Astrocyte (in vitro differentiated cells and primary cell): Measurements from ENCODE around the gene HPSE2. TPM values are rescaled to one million over a fixed set of nuclear protein-coding genes. Genes with fewer than 3 reads are reported as not detected.
A peak's percentile ranks its signal among the peaks of the same experiment; 100 is the strongest.

Source experiments
- DNase-seq: peaks from one replicate; pipeline ENCODE4 v3.0.0-alpha.2; 2010; ENCODE audit warnings: low read depth
- FAIRE-seq: peaks from 2 replicates; lab custom pipeline; 2011; peaks lifted over from hg19 to GRCh38; lab: Jason Lieb, UNC
- H2AFZ ChIP-seq: 2 replicates; pipeline ENCODE4 v1.6.0; 2012; ENCODE audit warnings: low read depth, low read length, inconsistent platforms
- H3K27ac ChIP-seq: 2 replicates; pipeline ENCODE4 v1.5.1; 2011; ENCODE audit warnings: low read depth, low read length, inconsistent platforms
- H3K27me3 ChIP-seq: 2 replicates; pipeline ENCODE4 v1.6.0; 2011; ENCODE audit warnings: low read length, inconsistent platforms; ENCODE audit not compliant: insufficient read depth
- H3K36me3 ChIP-seq: 2 replicates; pipeline ENCODE4 v1.5.1; 2011; ENCODE audit warnings: low read length, inconsistent platforms; ENCODE audit not compliant: insufficient read depth
- H3K4me1 ChIP-seq: 2 replicates; pipeline ENCODE4 v1.5.1; 2011; ENCODE audit warnings: low read length, inconsistent platforms; ENCODE audit not compliant: insufficient read depth
- H3K4me2 ChIP-seq: 2 replicates; pipeline ENCODE4 v1.6.0; 2012; ENCODE audit warnings: low read length, inconsistent platforms
- H3K4me3 ChIP-seq: 2 replicates; pipeline ENCODE4 v1.5.1; 2011; ENCODE audit warnings: low read depth, mild to moderate bottlenecking, low read length, inconsistent platforms; ENCODE audit not compliant: insufficient read depth
- H3K79me2 ChIP-seq: 2 replicates; pipeline ENCODE4 v1.6.0; 2012; ENCODE audit warnings: mild to moderate bottlenecking, low read length, inconsistent platforms; ENCODE audit not compliant: insufficient read depth
- H3K9ac ChIP-seq: 2 replicates; pipeline ENCODE4 v1.6.0; 2012; ENCODE audit warnings: mild to moderate bottlenecking, low read length, inconsistent platforms
- H3K9me3 ChIP-seq: 2 replicates; pipeline ENCODE4 v1.5.1; 2012; ENCODE audit warnings: low read depth, mild to moderate bottlenecking, low read length, inconsistent platforms; ENCODE audit not compliant: insufficient read depth
- H4K20me1 ChIP-seq: 2 replicates; pipeline ENCODE4 v1.6.0; 2012; ENCODE audit warnings: low read length, inconsistent platforms; ENCODE audit not compliant: insufficient read depth
- H3K27ac Mint-ChIP-seq: one replicate; pipeline ENCODE4 v1.8.0; 2021; ENCODE audit warnings: mild to moderate bottlenecking, mixed read lengths; ENCODE audit not compliant: unreplicated experiment
- H3K27me3 Mint-ChIP-seq: one replicate; pipeline ENCODE4 v1.8.0; 2021; ENCODE audit warnings: low read depth, mixed read lengths; ENCODE audit not compliant: unreplicated experiment
- H3K36me3 Mint-ChIP-seq: one replicate; pipeline ENCODE4 v1.8.0; 2021; ENCODE audit warnings: low read depth, mixed read lengths; ENCODE audit not compliant: unreplicated experiment
- H3K4me1 Mint-ChIP-seq: one replicate; pipeline ENCODE4 v1.8.0; 2021; ENCODE audit warnings: low read depth, mixed read lengths; ENCODE audit not compliant: unreplicated experiment
- H3K4me3 Mint-ChIP-seq: one replicate; pipeline ENCODE4 v1.8.0; 2021; ENCODE audit warnings: mild to moderate bottlenecking, moderate library complexity, mixed read lengths; ENCODE audit not compliant: unreplicated experiment
- H3K9me3 Mint-ChIP-seq: one replicate; pipeline ENCODE4 v1.8.0; 2021; ENCODE audit warnings: mild to moderate bottlenecking, mixed read lengths; ENCODE audit not compliant: unreplicated experiment
- CTCF ChIP-seq: IDR thresholded peaks from 2 replicates; pipeline ENCODE4 v1.5.1; 2011; ENCODE audit warnings: low read depth, mild to moderate bottlenecking, inconsistent platforms, low read length, moderate library complexity; ENCODE audit not compliant: insufficient read depth
- EZH2 ChIP-seq: IDR thresholded peaks from 2 replicates; pipeline ENCODE4 v1.6.1; 2012; ENCODE audit warnings: mild to moderate bottlenecking, low read length, inconsistent platforms; ENCODE audit not compliant: insufficient read depth
- total RNA-seq: library from RNA; stranded (reverse); gene quantifications from 2 replicates; pipeline ENCODE4 v1.2.1, GENCODE V29; 2021

Gene HPSE2
- total RNA-seq, 1 donor from 2014 or later: 0.14 TPM

GRCh38 chr10:98610301-98610700, 625.4 kb downstream of the HPSE2 start:
- H3K27me3 ChIP-seq: no peaks in the 10 kb centered on the region
- no peak overlapping the region for H2AFZ ChIP-seq
- no peaks in the 10 kb centered on the region for H3K9me3 ChIP-seq
- TF ChIP-seq CTCF: no peak
- TF ChIP-seq EZH2: no peak
- no peaks in the 10 kb centered on the region for H3K79me2 ChIP-seq
- H3K9ac ChIP-seq: no peak overlapping the region
- no peak for FAIRE-seq
- Mint-ChIP-seq H3K36me3 (no peaks in the 10 kb centered on the region), H3K9me3 (no peaks in the 10 kb centered on the region), H3K27me3 (no peaks in the 10 kb centered on the region), H3K27ac (peak overlapping the region; percentile 6), H3K4me1 (no peaks in the 10 kb centered on the region), H3K4me3 (no peak overlapping the region)
- H3K4me1 ChIP-seq: no peaks in the 10 kb centered on the region
- no peak overlapping the region for H3K27ac ChIP-seq
- H3K36me3 ChIP-seq: no peaks in the 10 kb centered on the region
- H3K4me3 ChIP-seq: no peak overlapping the region
- H3K4me2 ChIP-seq: no peak overlapping the region
- DNase-seq: no peak
- no peaks in the 10 kb centered on the region for H4K20me1 ChIP-seq

DNA sequence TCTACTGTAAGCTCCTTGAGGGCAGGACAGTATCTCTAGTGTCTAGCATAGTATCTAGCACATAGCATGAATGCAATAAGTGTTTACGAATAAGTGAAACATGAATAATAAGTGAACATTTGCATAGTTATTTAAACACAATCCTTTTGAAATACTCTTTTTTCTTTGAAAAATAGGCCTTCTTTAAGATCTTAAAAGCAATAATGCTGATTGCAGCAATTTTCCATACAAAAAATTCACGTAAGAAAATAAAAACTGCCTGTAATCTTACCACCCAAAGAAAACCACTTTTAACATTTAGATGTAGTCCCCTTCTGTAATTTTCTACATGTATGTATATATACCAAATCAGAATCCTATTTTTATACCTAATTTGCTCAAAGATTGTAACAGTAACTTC, 626.4 kb downstream of the HPSE2 start:
- H3K9me3 Mint-ChIP-seq: no peaks in the 10 kb centered on the region
- no peak overlapping the region for H3K4me2 ChIP-seq
- no peaks in the 10 kb centered on the region for H3K79me2 ChIP-seq
- H3K36me3 ChIP-seq: no peaks in the 10 kb centered on the region
- no peak for TF ChIP-seq EZH2
- TF ChIP-seq CTCF: no peak
- no peaks in the 10 kb centered on the region for H3K27me3 ChIP-seq
- FAIRE-seq: no peak
- no peaks in the 10 kb centered on the region for H3K4me1 Mint-ChIP-seq
- H3K36me3 Mint-ChIP-seq: no peaks in the 10 kb centered on the region
- no peak for DNase-seq
- no peak overlapping the region for H3K4me3 Mint-ChIP-seq
- no peak overlapping the region for H3K9ac ChIP-seq
- no peak overlapping the region for H3K4me3 ChIP-seq
- H2AFZ ChIP-seq: no peak overlapping the region
- H3K27ac ChIP-seq: no peak overlapping the region
- H3K4me1 ChIP-seq: no peaks in the 10 kb centered on the region
- H3K27ac Mint-ChIP-seq: no peak overlapping the region
- H4K20me1 ChIP-seq: no peaks in the 10 kb centered on the region
- no peaks in the 10 kb centered on the region for H3K9me3 ChIP-seq
- H3K27me3 Mint-ChIP-seq: no peaks in the 10 kb centered on the region

DNA sequence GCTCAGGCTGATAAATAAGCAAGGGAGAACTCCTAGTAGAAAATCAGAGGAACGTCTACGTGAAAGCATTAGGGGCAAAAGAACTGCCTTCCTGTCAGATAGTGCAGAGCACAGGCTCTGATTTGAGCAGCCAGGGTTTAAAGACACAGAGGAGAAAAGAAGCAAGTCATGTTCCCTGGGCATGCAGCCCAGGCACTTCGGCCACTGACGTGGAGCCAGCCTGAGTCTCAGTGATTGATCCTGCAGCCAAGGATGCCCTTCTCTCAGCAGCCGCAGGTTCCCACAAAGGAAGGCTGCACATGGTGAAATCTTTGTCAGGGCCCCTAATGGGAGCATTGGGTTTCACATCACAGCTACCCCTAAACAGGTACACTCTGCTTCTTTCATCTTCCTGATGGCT, 627.2 kb downstream of the HPSE2 start:
- Mint-ChIP-seq H3K27ac (no peak overlapping the region), H3K36me3 (no peaks in the 10 kb centered on the region), H3K4me3 (no peak overlapping the region), H3K4me1 (no peaks in the 10 kb centered on the region), H3K9me3 (no peaks in the 10 kb centered on the region), H3K27me3 (no peaks in the 10 kb centered on the region)
- no peaks in the 10 kb centered on the region for H4K20me1 ChIP-seq
- H3K27me3 ChIP-seq: no peaks in the 10 kb centered on the region
- peak overlapping the region; percentile 8 for H3K4me2 ChIP-seq
- DNase-seq (no peak), FAIRE-seq (peak; percentile 13)
- H3K4me1 ChIP-seq: no peaks in the 10 kb centered on the region
- H3K79me2 ChIP-seq: no peaks in the 10 kb centered on the region
- no peaks in the 10 kb centered on the region for H3K9me3 ChIP-seq
- H3K9ac ChIP-seq: no peak overlapping the region
- no peak for TF ChIP-seq CTCF
- H3K27ac ChIP-seq: no peak overlapping the region
- no peak overlapping the region for H3K4me3 ChIP-seq
- H2AFZ ChIP-seq: no peak overlapping the region
- no peaks in the 10 kb centered on the region for H3K36me3 ChIP-seq
